ENCODE results near the gene STPG2. TPM values are rescaled to one million over a fixed set of nuclear protein-coding genes. Genes with fewer than 3 reads are reported as not detected.
A peak's percentile ranks its signal among the peaks of the same experiment; 100 is the strongest.

Gene STPG2
- total RNA-seq, 1 donor from 2014 or later: not detected

- no peak overlapping the region for H3K4me3 ChIP-seq (ENCODE audit: low read depth, low read length)
- no peak for TF ChIP-seq CTCF (conservative IDR thresholded peaks at IDR 0.05; ENCODE audit: low read depth, low read length)
- DNase-seq (ENCODE audit: low read depth): no peak
Measured at GRCh38 chr4:98046665-98047064, 96.6 kb downstream of the STPG2 start.

GRCh38 chr4:98030059-98030458, 113.2 kb downstream of the STPG2 start:
- no peak for TF ChIP-seq CTCF (conservative IDR thresholded peaks at IDR 0.05; ENCODE audit: low read depth, low read length)
- no peak overlapping the region for H3K4me3 ChIP-seq (ENCODE audit: low read depth, low read length)
- DNase-seq (ENCODE audit: low read depth): no peak

GRCh38 chr4:98027827-98028226, 115.4 kb downstream of the STPG2 start:
- peak; percentile 25 for DNase-seq (ENCODE audit: low read depth)

GRCh38 chr4:98026362-98026761, 116.9 kb downstream of the STPG2 start:
- no peak for TF ChIP-seq CTCF (conservative IDR thresholded peaks at IDR 0.05; ENCODE audit: low read depth, low read length)
- DNase-seq (ENCODE audit: low read depth): no peak
- no peak overlapping the region for H3K4me3 ChIP-seq (ENCODE audit: low read depth, low read length)

More at GRCh38 chr4:98027827-98028226, 115.4 kb downstream of the STPG2 start:
- no peak overlapping the region for H3K4me3 ChIP-seq (ENCODE audit: low read depth, low read length)
- TF ChIP-seq CTCF (conservative IDR thresholded peaks at IDR 0.05; ENCODE audit: low read depth, low read length): peak; percentile 59

GRCh38 chr4:98006814-98007412, 136.4 kb downstream of the STPG2 start:
- no peak overlapping the region for H3K4me3 ChIP-seq (ENCODE audit: low read depth, low read length)
- DNase-seq (ENCODE audit: low read depth): no peak
- no peak for TF ChIP-seq CTCF (conservative IDR thresholded peaks at IDR 0.05; ENCODE audit: low read depth, low read length)

- DNase-seq (ENCODE audit: low read depth): no peak
- no peak overlapping the region for H3K4me3 ChIP-seq (ENCODE audit: low read depth, low read length)
- TF ChIP-seq CTCF (conservative IDR thresholded peaks at IDR 0.05; ENCODE audit: low read depth, low read length): no peak
Measured at GRCh38 chr4:98006060-98006459, 137.2 kb downstream of the STPG2 start.

- no peak overlapping the region for H3K4me3 ChIP-seq (ENCODE audit: low read depth, low read length)
- no peak for TF ChIP-seq CTCF (conservative IDR thresholded peaks at IDR 0.05; ENCODE audit: low read depth, low read length)
- no peak for DNase-seq (ENCODE audit: low read depth)
Measured at GRCh38 chr4:98000940-98001339, 142.3 kb downstream of the STPG2 start.

All from epithelial cell of proximal tubule (primary cell).